H1 (cell line): ENCODE measurements around the gene DCN. TPM values are rescaled to one million over a fixed set of nuclear protein-coding genes. Genes with fewer than 3 reads are reported as not detected.

Source experiments
- CTCF ChIA-PET: fragments of 300-600 bp; sonication (Branson Sonifier 250); formaldehyde crosslinking; loops from one replicate; lab custom pipeline; 2021; ENCODE audit not compliant: partially characterized antibody; lab: Charles Lee
- POLR2A ChIA-PET: fragments of 300-600 bp; sonication (Branson Sonifier 250); formaldehyde crosslinking; loops from one replicate; lab custom pipeline; 2021; ENCODE audit warnings: inconsistent platforms; ENCODE audit not compliant: partially characterized antibody; lab: Charles Lee
- DNase-seq, 2 experiments: peaks; one replicate each; pipeline versions ENCODE4 v3.0.0 to v3.0.0-alpha.2; 2010 to 2022; ENCODE audit warnings: low spot score in 2 of 2, low read depth in 1 of 2, mixed read lengths in 1 of 2
- FAIRE-seq: peaks from 2 replicates; lab custom pipeline; 2011; peaks lifted over from hg19 to GRCh38; lab: Jason Lieb, UNC
- H2AFZ ChIP-seq: 2 replicates; pipeline ENCODE4 v1.8.1; 2012; ENCODE audit warnings: low read length, inconsistent platforms
- H2AK5ac ChIP-seq: 2 replicates; pipeline ENCODE4 v1.6.1; 2013; ENCODE audit warnings: low read depth, low read length
- H2BK120ac ChIP-seq: replicated peaks from 2 replicates; pipeline ENCODE3; 2013; ENCODE audit warnings: low read depth, low read length, inconsistent platforms
- H2BK12ac ChIP-seq: 2 replicates; pipeline ENCODE4 v1.6.1; 2013; ENCODE audit warnings: low read depth, low read length
- H2BK15ac ChIP-seq: 2 replicates; pipeline ENCODE4 v1.6.1; 2013; ENCODE audit warnings: low read length
- H2BK20ac ChIP-seq: 2 replicates; pipeline ENCODE4 v1.6.1; 2013; ENCODE audit warnings: low read length
- H2BK5ac ChIP-seq: 2 replicates; pipeline ENCODE4 v1.6.1; 2013; ENCODE audit warnings: low read depth, low read length
- H3K14ac ChIP-seq: 2 replicates; pipeline ENCODE4 v1.6.1; 2013; ENCODE audit warnings: inconsistent platforms; ENCODE audit not compliant: insufficient read length
- H3K18ac ChIP-seq: 2 replicates; pipeline ENCODE4 v1.6.1; 2013; ENCODE audit warnings: low read length; ENCODE audit errors: extremely low read depth
- H3K23ac ChIP-seq: 2 replicates; pipeline ENCODE4 v1.6.1; 2013; ENCODE audit warnings: inconsistent platforms; ENCODE audit not compliant: insufficient read length
- H3K23me2 ChIP-seq: 2 replicates; pipeline ENCODE4 v1.6.1; 2013; ENCODE audit warnings: low read depth, low read length
- H3K27ac ChIP-seq: 2 replicates; pipeline ENCODE4 v1.6.1; 2011; ENCODE audit warnings: low read depth, low read length, inconsistent platforms
- H3K27me3 ChIP-seq, 4 experiments: replicated peaks in 1 of 4; 1 replicate in 1 of 4; 2 replicates in 3 of 4; pipeline versions ENCODE4 v1.6.1 to v1.8.1; 2011 to 2013; ENCODE audit warnings: low read length in 3 of 4, mild to moderate bottlenecking in 3 of 4, inconsistent platforms in 2 of 4, mixed read lengths in 2 of 4, moderate library complexity in 1 of 4; ENCODE audit not compliant: control insufficient read depth in 3 of 4, insufficient read depth in 3 of 4; ENCODE audit errors: extremely low read depth in 1 of 4
- H3K36me3 ChIP-seq, 4 experiments: 2 replicates each; pipeline versions ENCODE4 v1.6.1 to v1.8.1; 2011 to 2013; ENCODE audit warnings: mild to moderate bottlenecking in 4 of 4, low read length in 3 of 4, moderate library complexity in 2 of 4, control low read depth in 1 of 4, inconsistent platforms in 1 of 4; ENCODE audit not compliant: insufficient read depth in 4 of 4, control insufficient read depth in 2 of 4
- H3K4ac ChIP-seq: replicated peaks from 2 replicates; pipeline ENCODE3; 2013; ENCODE audit warnings: low read length, low read depth, mixed read lengths, inconsistent platforms; ENCODE audit not compliant: insufficient read length
- H3K4me1 ChIP-seq, 4 experiments: replicated peaks in 1 of 4; 1 replicate in 1 of 4; 2 replicates in 3 of 4; pipeline versions ENCODE4 v1.6.1 to v1.8.1; 2011 to 2013; ENCODE audit warnings: low read length in 3 of 4, inconsistent platforms in 2 of 4, mixed read lengths in 1 of 4; ENCODE audit not compliant: insufficient read depth in 4 of 4, control insufficient read depth in 3 of 4
- H3K4me2 ChIP-seq, 2 experiments: 2 replicates each; pipeline versions ENCODE4 v1.6.1 to v1.8.1; 2011 to 2013; ENCODE audit warnings: low read depth in 2 of 2, low read length in 2 of 2, control low read depth in 1 of 2, inconsistent platforms in 1 of 2, mild to moderate bottlenecking in 1 of 2; ENCODE audit not compliant: insufficient read depth in 1 of 2
- H3K4me3 ChIP-seq, 4 experiments: fragments of 200-600, 300-600 bp in 1 of 4; sonication (generic), shearing (Covaris generic), sonication (Bioruptor Twin) in 1 of 4; 2 replicates each; pipeline versions ENCODE4 v1.5.1 to v1.8.1; 2011 to 2016; ENCODE audit warnings: low read length in 4 of 4, low read depth in 3 of 4, control low read depth in 2 of 4, inconsistent platforms in 2 of 4, mild to moderate bottlenecking in 2 of 4, mixed read lengths in 1 of 4, moderate library complexity in 1 of 4; ENCODE audit not compliant: insufficient read depth in 2 of 4; ENCODE audit errors: extremely low read depth in 1 of 4
- H3K56ac ChIP-seq: replicated peaks from 2 replicates; pipeline ENCODE3; 2013; ENCODE audit warnings: low read depth, mild to moderate bottlenecking, mixed read lengths, low read length, inconsistent platforms; ENCODE audit not compliant: insufficient read length
- H3K79me1 ChIP-seq: 2 replicates; pipeline ENCODE4 v1.6.1; 2013; ENCODE audit warnings: low read depth, low read length, control low read depth
- H3K79me2 ChIP-seq, 2 experiments: 2 replicates each; pipeline versions ENCODE4 v1.6.1 to v1.8.1; 2012 to 2013; ENCODE audit warnings: low read length in 2 of 2, mild to moderate bottlenecking in 2 of 2, inconsistent platforms in 1 of 2; ENCODE audit not compliant: insufficient read depth in 2 of 2, control insufficient read depth in 1 of 2
- H3K9ac ChIP-seq, 4 experiments: replicated peaks in 1 of 4; 1 replicate in 1 of 4; 2 replicates in 3 of 4; pipeline versions ENCODE4 v1.6.1 to v1.8.1; 2011 to 2013; ENCODE audit warnings: low read depth in 3 of 4, low read length in 3 of 4, control low read depth in 2 of 4, mild to moderate bottlenecking in 2 of 4, moderate library complexity in 2 of 4, inconsistent platforms in 1 of 4; ENCODE audit errors: extremely low read depth in 1 of 4
- H3K9me3 ChIP-seq, 2 experiments: 2 replicates each; pipeline versions ENCODE4 v1.6.1 to v1.8.1; 2012 to 2013; ENCODE audit warnings: mild to moderate bottlenecking in 2 of 2, moderate library complexity in 2 of 2, control low read depth in 1 of 2, inconsistent platforms in 1 of 2, low read depth in 1 of 2, low read length in 1 of 2, mixed read lengths in 1 of 2; ENCODE audit not compliant: insufficient read depth in 2 of 2
- H4K20me1 ChIP-seq, 2 experiments: replicated peaks in 1 of 2; 2 replicates each; pipeline versions ENCODE3 to v1.8.1; 2011 to 2013; ENCODE audit warnings: inconsistent platforms in 2 of 2, low read length in 2 of 2, mild to moderate bottlenecking in 1 of 2; ENCODE audit not compliant: insufficient read depth in 2 of 2, control insufficient read depth in 1 of 2
- H4K5ac ChIP-seq: 2 replicates; pipeline ENCODE4 v1.6.1; 2013; ENCODE audit warnings: low read length, low read depth, mixed read lengths, inconsistent platforms; ENCODE audit not compliant: insufficient read length
- H4K8ac ChIP-seq: 2 replicates; pipeline ENCODE4 v1.8.0; 2013; ENCODE audit warnings: mild to moderate bottlenecking, moderate library complexity, low read length, inconsistent platforms; ENCODE audit not compliant: insufficient read depth; ENCODE audit errors: extremely low read depth
- H4K91ac ChIP-seq: replicated peaks from 2 replicates; pipeline ENCODE3; 2013; ENCODE audit warnings: low read length, mixed read lengths, inconsistent platforms; ENCODE audit not compliant: insufficient read length
- BACH1 ChIP-seq: IDR thresholded peaks from 2 replicates; pipeline ENCODE4 v1.6.1; 2012; ENCODE audit warnings: low read length, improper control_type of control experiment
- CBX8 ChIP-seq: fragments of 300-800, 300-1000 bp; sonication (generic); IDR thresholded peaks from 2 replicates; pipeline ENCODE4 v1.7.1; 2016; ENCODE audit warnings: low read depth, low read length, borderline replicate concordance
- CHD2 ChIP-seq: IDR thresholded peaks from 2 replicates; pipeline ENCODE4 v1.6.1; 2012; ENCODE audit warnings: low read length, improper control_type of control experiment
- EGR1 ChIP-seq: IDR thresholded peaks from 2 replicates; pipeline ENCODE4 v1.6.1; 2011; ENCODE audit warnings: low read depth, low read length, borderline replicate concordance
- HDAC6 ChIP-seq: IDR thresholded peaks from one replicate; pipeline ENCODE4 v1.7.1; 2012; ENCODE audit warnings: low read depth, mild to moderate bottlenecking, inconsistent platforms, low read length, moderate library complexity
- JUN ChIP-seq: IDR thresholded peaks from 2 replicates; pipeline ENCODE4 v1.6.1; 2011; ENCODE audit warnings: low read depth, mild to moderate bottlenecking, improper control_type of control experiment, low read length
- POU5F1 ChIP-seq: IDR thresholded peaks from 2 replicates; pipeline ENCODE4 v1.6.1; 2011; ENCODE audit warnings: low read depth, mild to moderate bottlenecking, low read length, moderate library complexity
- RXRA ChIP-seq: IDR thresholded peaks from 2 replicates; pipeline ENCODE4 v1.6.1; 2011; ENCODE audit warnings: low read depth, mild to moderate bottlenecking, low read length, moderate library complexity; ENCODE audit not compliant: insufficient read depth
- SP4 ChIP-seq: IDR thresholded peaks from 2 replicates; pipeline ENCODE4 v1.6.1; 2012; ENCODE audit warnings: low read length, inconsistent platforms
- TAF1 ChIP-seq: IDR thresholded peaks from 2 replicates; pipeline ENCODE4 v1.6.1; 2011; ENCODE audit warnings: mild to moderate bottlenecking, low read depth, low read length
- WGBS, 2 experiments: shearing (Covaris generic) in 1 of 2; methylation state at CpG; one replicate each; pipeline versions ENCODE4 v1.1.6 to v1.1.7; 2013 to 2015; ENCODE audit warnings: low lambda C conversion rate in 2 of 2, mixed read lengths in 2 of 2, inconsistent platforms in 1 of 2, low coverage in 1 of 2, missing lambda C conversion rate in 1 of 2; ENCODE audit not compliant: insufficient replicate concordance in 2 of 2, insufficient coverage in 1 of 2, insufficient read length in 1 of 2; ENCODE audit errors: extremely low coverage in 1 of 2, missing lambda C conversion rate in 1 of 2; 5-methylcytosine and 5-hydroxymethylcytosine counted together
- polyA plus RNA-seq, 7 experiments: library from polyadenylated mRNA; depleted of rRNA in 3 of 7; stranded (reverse) in 5 of 7; unstranded in 2 of 7; fragments of >200 nt in 5 of 7; fragments of 200-250 nt in 2 of 7; gene quantifications; 1 replicate in 5 of 7; 2 replicates in 1 of 7; 4 replicates in 1 of 7; pipeline versions ENCODE4 v1.2.1 to v1.2.3, GENCODE V29; 2011 to 2013; ENCODE audit warnings: missing spikeins in 2 of 7, mixed read lengths in 2 of 7
- total RNA-seq: library from RNA; stranded (reverse); fragmentation: NEBNext Ultra II Directional; extraction: Animal tissue kit (Norgen Biotek cat#: 25700); gene quantifications from 2 replicates; pipeline ENCODE4 v1.2.1, GENCODE V29; 2021

The DCN gene
- total and polyA plus RNA-seq, 2 of the 8 experiments (the other 6 are each of a cell fraction or from before 2014, with no cell fraction given) = not detected

- H3K56ac ChIP-seq = no peak overlapping the region
- no peak overlapping the region for H2BK20ac ChIP-seq
- no peak overlapping the region for H3K23ac ChIP-seq
- H3K79me2 ChIP-seq = no peaks in the 10 kb centered on the region
- no peak overlapping the region for H2AK5ac ChIP-seq
- no peak overlapping the region for H2BK5ac ChIP-seq
- CTCF ChIA-PET = interaction anchor here (1.3 to 2.9 kb wide), 3 partner anchors 144 to 175 kb away, joined by 3 to 10 read pairs (median 5); no protein-coding TSS in a partner anchor
- H3K18ac ChIP-seq = no peak overlapping the region
- no peaks in the 10 kb centered on the region for H3K9me3 ChIP-seq
- FAIRE-seq (no peak), DNase-seq (no peak)
- peaks cover 0 to 1% of the 10 kb centered on the region in 2 experiments for H4K20me1 ChIP-seq
- no peak overlapping the region for H3K4me2 ChIP-seq
- no peak overlapping the region for H2AFZ ChIP-seq
- no peak overlapping the region for H3K4ac ChIP-seq
- no peak overlapping the region for H3K14ac ChIP-seq
- no peak overlapping the region for H4K8ac ChIP-seq
- H3K4me3 ChIP-seq = no peak overlapping the region
- no peak for TF ChIP-seq TAF1
- TF ChIP-seq SP4 = no peak
- no peak for TF ChIP-seq JUN
- no peak for TF ChIP-seq EGR1
- no peak for TF ChIP-seq HDAC6
- TF ChIP-seq CHD2 = no peak
- no peak for TF ChIP-seq BACH1
- no peak for TF ChIP-seq POU5F1
- TF ChIP-seq RXRA = no peak
- TF ChIP-seq CBX8 = no peak
- H2BK15ac ChIP-seq = no peak overlapping the region
- no peaks in the 10 kb centered on the region; the same call in 1 of the 2 replicates for H3K23me2 ChIP-seq
- H4K91ac ChIP-seq = no peak overlapping the region
- H3K27ac ChIP-seq = no peak overlapping the region
- H3K36me3 ChIP-seq = no peaks in the 10 kb centered on the region
- no peaks in the 10 kb centered on the region for H3K4me1 ChIP-seq
- H2BK120ac ChIP-seq = no peak overlapping the region
- H2BK12ac ChIP-seq = no peak overlapping the region
- H3K9ac ChIP-seq = no peak overlapping the region
- no peaks in the 10 kb centered on the region for H3K27me3 ChIP-seq
- no peak overlapping the region for H4K5ac ChIP-seq
- no peaks in the 10 kb centered on the region for H3K79me1 ChIP-seq
- WGBS, 2 experiments = 84% methylated on average over 4 of the region's 4 CpGs; no CpG with 5 or more reads in 1 of the 2 experiments
- POLR2A ChIA-PET = no interaction called here
These were observed 1.8 kb downstream of the DCN start for GRCh38 chr12:91180582-91181395.
